Left cardiac atrium (tissue), 4 donors: Measurements from ENCODE around the gene ATF7IP. TPM values are rescaled to one million over a fixed set of nuclear protein-coding genes. Genes with fewer than 3 reads are reported as not detected.

Experiments
- ATAC-seq, 2 donors: fragments of 200-7000 bp; cut with Tn5 transposase; one replicate each; pipeline ENCODE4 v1.9.1; 2020; ENCODE audit warnings: mild to moderate bottlenecking in 2 of 2, moderate library complexity in 2 of 2
- DNase-seq: peaks from one replicate; pipeline ENCODE4 v3.0.0-alpha.2; 2020
- intact Hi-C, 2 donors: fragments of 100-400 bp; cut with DNase I; formaldehyde crosslinking; loops; one replicate each; pipeline versions ENCODE4 v1.14.1 to v1.15.1; 2022 to 2023
- total RNA-seq, 2 donors: library from RNA; stranded (reverse); fragmentation: NEBNext Ultra II Directional; extraction: Animal tissue kit (Norgen Biotek cat#: 25700); gene quantifications; one replicate each; pipeline ENCODE4 v1.2.1, GENCODE V29; 2021
- donor health status: DM: no; HTN: yes; CAD: no.
- donor health status: DM: no; HTN: yes; CAD: no; lungs with severe emphysema.
- donor health status: DM: yes; HTN: yes; CAD: no.
- donor health status: Dilated cardiomyopathy.

The ATF7IP gene
- total RNA-seq, 2 donors from 2014 or later = 55.0 to 59.4 TPM

GRCh38 chr12:14545144-14546124, 180.0 kb downstream of the ATF7IP start:
- intact Hi-C loops = no loop called here
- ATAC-seq (no peak), DNase-seq (no peak)

GRCh38 chr12:14547571-14547970, 182.1 kb downstream of the ATF7IP start:
- intact Hi-C loops = no loop called here
- DNase-seq (no peak), ATAC-seq (no peak)

- ATAC-seq = no peak
- intact Hi-C loops = no loop called here
- DNase-seq = no peak
These were observed 183.1 kb downstream of the ATF7IP start for GRCh38 chr12:14548609-14549008.

Other genes starting within 250 kb of the ATF7IP start
- gene PLBD1, start 202.2 kb downstream of the ATF7IP start, total RNA-seq = 10 to 100 TPM; 22.0 to 30.9 TPM